ENCODE data around the gene MEGF6. TPM values are rescaled to one million over a fixed set of nuclear protein-coding genes. Genes with fewer than 3 reads are reported as not detected.

MEGF6 gene
- total and polyA plus RNA-seq, 9 of the 15 experiments (the other 6 are each of a cell fraction or from before 2014, with no cell fraction given) = 0.03 to 1.7 (median 0.24) TPM; not detected in 3

GRCh38 chr1:3492545-3493246 is 118.6 kb downstream of the MEGF6 start:
- Histone ChIP-seq H3K36me3 (ENCODE audit: control insufficient read depth, insufficient read depth, low read length) (no peaks in the 10 kb centered on the region), H3K4me1 (replicated peaks in 1 of 2; ENCODE audit: control insufficient read depth in 2 of 2, insufficient read depth in 2 of 2, low read length in 2 of 2) (peaks cover 0 to 40% of the 10 kb centered on the region in 2 experiments; a peak in 2 of 5 replicates), H3K27ac (ENCODE audit: extremely low read depth, low read depth, low read length) (no peak overlapping the region), H3K27me3 (ENCODE audit: control insufficient read depth in 2 of 2, insufficient read depth in 2 of 2, low read length in 2 of 2) (peaks cover 12 to 44% of the 10 kb centered on the region in 2 experiments; a peak in 3 of 5 replicates), H3K4me2 (ENCODE audit: insufficient read depth, low read length) (no peak overlapping the region), H2AFZ (ENCODE audit: low read depth, low read length) (no peak overlapping the region), H4K20me1 (replicated peaks; ENCODE audit: control insufficient read depth, insufficient read depth, low read length) (peaks cover 10% of the 10 kb centered on the region; the same call in 1 of the 2 replicates), H3K79me2 (ENCODE audit: control insufficient read depth, insufficient read depth, low read length) (no peaks in the 10 kb centered on the region), H3K9me1 (ENCODE audit: control insufficient read depth, insufficient read depth, low read length) (no peaks in the 10 kb centered on the region), H3K9ac (ENCODE audit: insufficient read depth in 1 of 2, low read depth in 2 of 2, low read length in 2 of 2) (no peak overlapping the region), H3K4me3 (no peak overlapping the region), H3K9me3 (replicated peaks; ENCODE audit: control insufficient read depth, insufficient read depth, low read depth, low read length) (0 out of 2 replicates have a peak, but pooled peaks cover 3% of the 10 kb centered on the region)
- no TSS peak for BruUV-seq (replicated peaks)
- intact Hi-C loops (cut with micrococcal nuclease) (loop anchor here (5.0 kb wide), 1 partner anchor 70 kb away; no protein-coding TSS in a partner anchor), in situ Hi-C loops (cut with MboI) (no loop called here)
- no peak for FAIRE-seq
- TF ChIP-seq MYNN (IDR thresholded peaks at IDR 0.05) (no peak), MYNN (CRISPR knock-in tag; IDR thresholded peaks at IDR 0.05) (no peak), TAF1 (IDR thresholded peaks at IDR 0.05; ENCODE audit: control insufficient read depth, extremely low read depth, insufficient read depth, low read length, severe bottlenecking) (no peak), ZNF609 (CRISPR knock-in tag; IDR thresholded peaks at IDR 0.05; ENCODE audit: borderline replicate concordance) (no peak), ZBTB8A (IDR thresholded peaks at IDR 0.05; ENCODE audit: partially characterized antibody) (no peak), NUFIP1 (IDR thresholded peaks at IDR 0.05; ENCODE audit: partially characterized antibody) (no peak), TAF15 (IDR thresholded peaks at IDR 0.05; ENCODE audit: low read depth, low read length) (no peak), SP1 (CRISPR knock-in tag; IDR thresholded peaks at IDR 0.05) (no peak), RBM25 (IDR thresholded peaks at IDR 0.05; ENCODE audit: low read depth, low read length, severe bottlenecking) (no peak), HMBOX1 (IDR thresholded peaks at IDR 0.05) (no peak), ZNF24 (IDR thresholded peaks at IDR 0.05) (no peak), TBP (optimal IDR thresholded peaks at IDR 0.05; ENCODE audit: low read depth, low read length) (no peak), GATAD2B (IDR thresholded peaks at IDR 0.05; ENCODE audit: borderline replicate concordance) (no peak)
- no peak for ATAC-seq
- POLR2A ChIA-PET = interaction anchor here (0.7 kb wide), 1 partner anchor 11 kb away, joined by 6 read pairs; no protein-coding TSS in a partner anchor
- WGBS (ENCODE audit: insufficient coverage, low coverage, missing lambda C conversion rate) = 6% methylated on average over 17 of the region's 17 CpGs
- no peak for DNase-seq (ENCODE audit: extremely low read depth in 1 of 4, low spot score in 3 of 4)
- CTCF ChIA-PET (ENCODE audit: low intra/inter-chr PET ratio) = interaction anchor here (2.0 to 2.8 kb wide), 2 partner anchors 126 to 129 kb away, joined by 8 to 20 read pairs; no protein-coding TSS in a partner anchor

Measured in K562 (cell line).